K562 (cell line): Measurements from ENCODE around the gene MANF. TPM values are rescaled to one million over a fixed set of nuclear protein-coding genes. Genes with fewer than 3 reads are reported as not detected.

Experiments
- ATAC-seq: fragments of 200-7000 bp; cut with Tn5 transposase; 3 replicates; pipeline ENCODE4 v1.9.1; 2020; ENCODE audit warnings: moderate library complexity
- BruUV-seq: library from RNA; stranded (reverse); fragments of 400-500 nt; replicated peaks from 2 replicates; lab custom pipeline; 2021; lab: Mats Ljungman, UMichigan
- CTCF ChIA-PET: fragments of 300-600 bp; formaldehyde crosslinking; extraction: SDS; loops from one replicate; lab custom pipeline; 2021; ENCODE audit warnings: low intra/inter-chr PET ratio; lab: Yijun Ruan, JAX
- POLR2A ChIA-PET: fragments of 300-600, 350-650 bp; sonication (Branson Sonifier 250); formaldehyde crosslinking; extraction: SDS; loops from one replicate; lab custom pipeline; 2021; ENCODE audit warnings: antibody characterized with exemption, inconsistent platforms; lab: Yijun Ruan, JAX
- DNase-seq, 4 experiments: peaks; one replicate each; pipeline versions ENCODE4 v3.0.0 to v3.0.0-alpha.2; 2011 to 2018; ENCODE audit warnings: low spot score in 3 of 4, mixed read lengths in 3 of 4; ENCODE audit errors: extremely low read depth in 1 of 4
- FAIRE-seq: peaks from 2 replicates; lab custom pipeline; 2011; peaks lifted over from hg19 to GRCh38; lab: Jason Lieb, UNC
- H2AFZ ChIP-seq: 2 replicates; pipeline ENCODE4 v1.6.0; 2011; ENCODE audit warnings: low read depth, low read length, control low read depth, inconsistent platforms
- H3K27ac ChIP-seq: fragments of 200-600 bp; 3 replicates; pipeline ENCODE4 v1.8.0; 2011; ENCODE audit warnings: low read depth, mild to moderate bottlenecking, control low read depth, inconsistent platforms, low read length, moderate library complexity, mixed read lengths; ENCODE audit errors: extremely low read depth
- H3K27me3 ChIP-seq, 2 experiments: fragments of 300-600 bp in 1 of 2; 2 replicates in 1 of 2; 3 replicates in 1 of 2; pipeline versions ENCODE4 v1.6.0 to v1.8.0; 2011; ENCODE audit warnings: inconsistent platforms in 2 of 2, low read length in 2 of 2, mild to moderate bottlenecking in 1 of 2, mixed read lengths in 1 of 2, moderate library complexity in 1 of 2; ENCODE audit not compliant: control insufficient read depth in 2 of 2, insufficient read depth in 2 of 2
- H3K36me3 ChIP-seq: fragments of 300-600 bp; 3 replicates; pipeline ENCODE4 v1.8.0; 2011; ENCODE audit warnings: mild to moderate bottlenecking, low read length, inconsistent platforms; ENCODE audit not compliant: control insufficient read depth, insufficient read depth
- H3K4me1 ChIP-seq, 2 experiments: fragments of 200-600 bp in 1 of 2; replicated peaks in 1 of 2; 2 replicates in 1 of 2; 3 replicates in 1 of 2; pipeline versions ENCODE4 v1.5.1 to v1.8.0; 2011; ENCODE audit warnings: inconsistent platforms in 2 of 2, low read length in 2 of 2, mild to moderate bottlenecking in 1 of 2, mixed read lengths in 1 of 2, moderate library complexity in 1 of 2; ENCODE audit not compliant: control insufficient read depth in 2 of 2, insufficient read depth in 2 of 2
- H3K4me2 ChIP-seq: 2 replicates; pipeline ENCODE4 v1.6.1; 2011; ENCODE audit warnings: low read length, control low read depth, inconsistent platforms, mixed read lengths; ENCODE audit not compliant: insufficient read depth
- H3K4me3 ChIP-seq: fragments of 200-600 bp; sonication (generic), shearing (Covaris generic); 2 replicates; pipeline ENCODE4 v1.5.1; 2016; ENCODE audit warnings: control low read depth, inconsistent platforms
- H3K79me2 ChIP-seq: fragments of 200-600 bp; 3 replicates; pipeline ENCODE4 v1.8.0; 2011; ENCODE audit warnings: low read length, inconsistent platforms; ENCODE audit not compliant: control insufficient read depth, insufficient read depth
- H3K9ac ChIP-seq, 2 experiments: 2 replicates each; pipeline versions ENCODE4 v1.6.0 to v1.6.1; 2011; ENCODE audit warnings: low read depth in 2 of 2, low read length in 2 of 2, control low read depth in 1 of 2, inconsistent platforms in 1 of 2, mild to moderate bottlenecking in 1 of 2, mixed read lengths in 1 of 2; ENCODE audit not compliant: insufficient read depth in 1 of 2
- H3K9me1 ChIP-seq: one replicate; pipeline ENCODE4 v1.6.0; 2011; ENCODE audit warnings: inconsistent platforms, mild to moderate bottlenecking, low read length, moderate library complexity; ENCODE audit not compliant: control insufficient read depth, insufficient read depth
- H3K9me3 ChIP-seq: replicated peaks from 2 replicates; pipeline ENCODE4 v1.5.1; 2011; ENCODE audit warnings: low read depth, low read length, inconsistent platforms; ENCODE audit not compliant: control insufficient read depth, insufficient read depth
- H4K20me1 ChIP-seq: replicated peaks from 2 replicates; pipeline ENCODE4 v1.6.1; 2011; ENCODE audit warnings: low read length, inconsistent platforms, mixed read lengths; ENCODE audit not compliant: control insufficient read depth, insufficient read depth
- DACH1 ChIP-seq: fragments of 450-650 bp; IDR thresholded peaks from 2 replicates; pipeline ENCODE4 v1.6.1; 2018; ENCODE audit not compliant: partially characterized antibody
- ETV5 ChIP-seq: sonication (generic); formaldehyde crosslinking; IDR thresholded peaks from 2 replicates; pipeline ENCODE4 v1.4.0; 2020; ENCODE audit warnings: low read depth, mild to moderate bottlenecking, missing genetic modification reagents
- KLF10 ChIP-seq: fragments of 250-450 bp; sonication (Bioruptor Pico); IDR thresholded peaks from 2 replicates; pipeline ENCODE4 v1.6.1; 2021; ENCODE audit warnings: matching md5 sums
- LARP7 ChIP-seq: fragments of 450-650 bp; IDR thresholded peaks from 2 replicates; pipeline ENCODE4 v1.6.1; 2016
- MBD2 ChIP-seq: sonication (generic); IDR thresholded peaks from 2 replicates; pipeline ENCODE4 v1.6.1; 2016; ENCODE audit warnings: low read depth, borderline replicate concordance
- POLR2AphosphoS2 ChIP-seq: IDR thresholded peaks from 2 replicates; pipeline ENCODE4 v1.6.1; 2012; ENCODE audit warnings: low read length, improper control_type of control experiment
- SAFB2 ChIP-seq: fragments of 200-400 bp; formaldehyde crosslinking; IDR thresholded peaks from 2 replicates; pipeline ENCODE4 v1.6.1; 2018; ENCODE audit warnings: borderline replicate concordance, low read length, low read depth, moderate library complexity; ENCODE audit not compliant: severe bottlenecking
- SLC30A9 ChIP-seq: fragments of 250-450 bp; sonication (Bioruptor Pico); IDR thresholded peaks from 2 replicates; pipeline ENCODE4 v1.8.0; 2022; ENCODE audit warnings: mild to moderate bottlenecking, moderate library complexity
- STAG1 ChIP-seq: sonication (generic); formaldehyde crosslinking; IDR thresholded peaks from 2 replicates; pipeline ENCODE4 v1.5.0; 2020; ENCODE audit warnings: missing genetic modification reagents, borderline replicate concordance
- ZNF395 ChIP-seq: fragments of 200-800 bp; sonication (Bioruptor generic); IDR thresholded peaks from 2 replicates; pipeline ENCODE4 v1.6.1; 2017; ENCODE audit warnings: missing genetic modification characterization, missing compliant biosample characterization
- ZNF695 ChIP-seq: fragments of 450-650 bp; formaldehyde crosslinking; IDR thresholded peaks from 2 replicates; pipeline ENCODE4 v1.4.0; 2020; ENCODE audit warnings: mild to moderate bottlenecking, moderate library complexity
- WGBS: fragments of 100-300 bp; shearing (Covaris generic); methylation state at CpG from one replicate; pipeline ENCODE4 v1.1.6; 2016; ENCODE audit warnings: low coverage, mixed read lengths; ENCODE audit not compliant: insufficient coverage; ENCODE audit errors: missing lambda C conversion rate; 5-methylcytosine and 5-hydroxymethylcytosine counted together
- in situ Hi-C: fragments of 300-500 bp; cut with MboI; formaldehyde crosslinking; loops from 4 replicates; pipeline ENCODE4 v1.15.0; 2018; ENCODE audit warnings: inconsistent platforms, mixed read lengths
- intact Hi-C: fragments of 100-400 bp; cut with micrococcal nuclease; formaldehyde crosslinking; loops from 2 replicates; pipeline ENCODE4 v1.14.2; 2022
- polyA plus RNA-seq, 8 experiments: library from polyadenylated mRNA; depleted of rRNA in 4 of 8; stranded (reverse) in 5 of 8; unstranded in 3 of 8; fragments of >200 nt; fragmentation: Nextera tagmentation in 2 of 8; fragmentation: Illumina TruSeq in 1 of 8; extraction: Ambion mirVana in 2 of 8; extraction: Trizol in 1 of 8; gene quantifications; 2 replicates each; pipeline versions ENCODE4 v1.2.1 to v1.2.3, GENCODE V29; 2011 to 2014; ENCODE audit warnings: inconsistent platforms in 1 of 8, missing spikeins in 1 of 8
- total RNA-seq, 7 experiments: library from RNA; depleted of rRNA in 6 of 7; stranded (reverse); fragments of >200 nt in 6 of 7; fragmentation: Illumina TruSeq in 2 of 7; extraction: Trizol in 2 of 7; gene quantifications; 2 replicates each; pipeline versions ENCODE4 v1.2.1 to v1.2.3, GENCODE V29; 2011 to 2021; ENCODE audit warnings: low replicate concordance in 1 of 7
- TF ChIP-seq, protein P1 (sequence below): fragments of 250-450 bp; sonication (Bioruptor Pico); IDR thresholded peaks from 2 replicates; pipeline ENCODE4 v1.5.0; 2020; ENCODE audit warnings: mild to moderate bottlenecking, borderline replicate concordance
- TF ChIP-seq, protein P2 (sequence below): fragments of 450-650 bp; formaldehyde crosslinking; IDR thresholded peaks from 2 replicates; pipeline ENCODE4 v1.4.0; 2020; ENCODE audit warnings: mild to moderate bottlenecking, moderate library complexity
- TF ChIP-seq, protein P3 (sequence below): fragments of 250-450 bp; sonication (Bioruptor Pico); IDR thresholded peaks from 2 replicates; pipeline ENCODE4 v1.4.0; 2020; ENCODE audit warnings: mild to moderate bottlenecking, moderate library complexity

The MANF gene
- total and polyA plus RNA-seq, 9 of the 15 experiments (the other 6 are each of a cell fraction or from before 2014, with no cell fraction given) = 6.5 to 52.7 (median 42.3) TPM

- Histone ChIP-seq H3K4me2 (no peak overlapping the region), H3K4me1 (no peaks in the 10 kb centered on the region), H3K9me3 (no peaks in the 10 kb centered on the region), H3K27me3 (no peaks in the 10 kb centered on the region; a peak in 1 of 5 replicates), H3K36me3 (no peaks in the 10 kb centered on the region), H3K4me3 (no peak overlapping the region), H3K79me2 (no peaks in the 10 kb centered on the region), H2AFZ (no peak overlapping the region), H3K9ac (no peak overlapping the region), H4K20me1 (no peaks in the 10 kb centered on the region), H3K27ac (no peak overlapping the region), H3K9me1 (no peaks in the 10 kb centered on the region)
- in situ Hi-C loops = no loop called here
- WGBS = 0% methylated on average over 1 of the region's 1 CpG
- POLR2A ChIA-PET = no interaction called here
- FAIRE-seq (no peak), DNase-seq (no peak), ATAC-seq (no peak)
- intact Hi-C loops = no loop called here
- BruUV-seq = no TSS peak
- CTCF ChIA-PET = no interaction called here
- TF ChIP-seq POLR2AphosphoS2 = no peak
- TF ChIP-seq, protein P1, sequence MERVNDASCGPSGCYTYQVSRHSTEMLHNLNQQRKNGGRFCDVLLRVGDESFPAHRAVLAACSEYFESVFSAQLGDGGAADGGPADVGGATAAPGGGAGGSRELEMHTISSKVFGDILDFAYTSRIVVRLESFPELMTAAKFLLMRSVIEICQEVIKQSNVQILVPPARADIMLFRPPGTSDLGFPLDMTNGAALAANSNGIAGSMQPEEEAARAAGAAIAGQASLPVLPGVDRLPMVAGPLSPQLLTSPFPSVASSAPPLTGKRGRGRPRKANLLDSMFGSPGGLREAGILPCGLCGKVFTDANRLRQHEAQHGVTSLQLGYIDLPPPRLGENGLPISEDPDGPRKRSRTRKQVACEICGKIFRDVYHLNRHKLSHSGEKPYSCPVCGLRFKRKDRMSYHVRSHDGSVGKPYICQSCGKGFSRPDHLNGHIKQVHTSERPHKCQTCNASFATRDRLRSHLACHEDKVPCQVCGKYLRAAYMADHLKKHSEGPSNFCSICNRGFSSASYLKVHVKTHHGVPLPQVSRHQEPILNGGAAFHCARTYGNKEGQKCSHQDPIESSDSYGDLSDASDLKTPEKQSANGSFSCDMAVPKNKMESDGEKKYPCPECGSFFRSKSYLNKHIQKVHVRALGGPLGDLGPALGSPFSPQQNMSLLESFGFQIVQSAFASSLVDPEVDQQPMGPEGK = no peak
- no peak for TF ChIP-seq LARP7
- no peak for TF ChIP-seq KLF10 (CRISPR knock-in tag)
- no peak for TF ChIP-seq STAG1 (CRISPR knock-in tag)
- no peak for TF ChIP-seq ZNF395 (CRISPR knock-in tag)
- no peak for TF ChIP-seq SAFB2
- TF ChIP-seq ZNF695 (CRISPR knock-in tag) = no peak
- TF ChIP-seq DACH1 = no peak
- no peak for TF ChIP-seq SLC30A9 (CRISPR knock-in tag)
- TF ChIP-seq ETV5 (CRISPR knock-in tag) = no peak
- no peak for TF ChIP-seq MBD2
- TF ChIP-seq, protein P2, sequence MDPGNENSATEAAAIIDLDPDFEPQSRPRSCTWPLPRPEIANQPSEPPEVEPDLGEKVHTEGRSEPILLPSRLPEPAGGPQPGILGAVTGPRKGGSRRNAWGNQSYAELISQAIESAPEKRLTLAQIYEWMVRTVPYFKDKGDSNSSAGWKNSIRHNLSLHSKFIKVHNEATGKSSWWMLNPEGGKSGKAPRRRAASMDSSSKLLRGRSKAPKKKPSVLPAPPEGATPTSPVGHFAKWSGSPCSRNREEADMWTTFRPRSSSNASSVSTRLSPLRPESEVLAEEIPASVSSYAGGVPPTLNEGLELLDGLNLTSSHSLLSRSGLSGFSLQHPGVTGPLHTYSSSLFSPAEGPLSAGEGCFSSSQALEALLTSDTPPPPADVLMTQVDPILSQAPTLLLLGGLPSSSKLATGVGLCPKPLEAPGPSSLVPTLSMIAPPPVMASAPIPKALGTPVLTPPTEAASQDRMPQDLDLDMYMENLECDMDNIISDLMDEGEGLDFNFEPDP = no peak
- TF ChIP-seq, protein P3, sequence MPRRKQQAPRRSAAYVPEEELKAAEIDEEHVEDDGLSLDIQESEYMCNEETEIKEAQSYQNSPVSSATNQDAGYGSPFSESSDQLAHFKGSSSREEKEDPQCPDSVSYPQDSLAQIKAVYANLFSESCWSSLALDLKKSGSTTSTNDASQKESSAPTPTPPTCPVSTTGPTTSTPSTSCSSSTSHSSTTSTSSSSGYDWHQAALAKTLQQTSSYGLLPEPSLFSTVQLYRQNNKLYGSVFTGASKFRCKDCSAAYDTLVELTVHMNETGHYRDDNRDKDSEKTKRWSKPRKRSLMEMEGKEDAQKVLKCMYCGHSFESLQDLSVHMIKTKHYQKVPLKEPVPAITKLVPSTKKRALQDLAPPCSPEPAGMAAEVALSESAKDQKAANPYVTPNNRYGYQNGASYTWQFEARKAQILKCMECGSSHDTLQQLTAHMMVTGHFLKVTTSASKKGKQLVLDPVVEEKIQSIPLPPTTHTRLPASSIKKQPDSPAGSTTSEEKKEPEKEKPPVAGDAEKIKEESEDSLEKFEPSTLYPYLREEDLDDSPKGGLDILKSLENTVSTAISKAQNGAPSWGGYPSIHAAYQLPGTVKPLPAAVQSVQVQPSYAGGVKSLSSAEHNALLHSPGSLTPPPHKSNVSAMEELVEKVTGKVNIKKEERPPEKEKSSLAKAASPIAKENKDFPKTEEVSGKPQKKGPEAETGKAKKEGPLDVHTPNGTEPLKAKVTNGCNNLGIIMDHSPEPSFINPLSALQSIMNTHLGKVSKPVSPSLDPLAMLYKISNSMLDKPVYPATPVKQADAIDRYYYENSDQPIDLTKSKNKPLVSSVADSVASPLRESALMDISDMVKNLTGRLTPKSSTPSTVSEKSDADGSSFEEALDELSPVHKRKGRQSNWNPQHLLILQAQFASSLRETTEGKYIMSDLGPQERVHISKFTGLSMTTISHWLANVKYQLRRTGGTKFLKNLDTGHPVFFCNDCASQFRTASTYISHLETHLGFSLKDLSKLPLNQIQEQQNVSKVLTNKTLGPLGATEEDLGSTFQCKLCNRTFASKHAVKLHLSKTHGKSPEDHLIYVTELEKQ (CRISPR knock-in tag) = no peak
Measured at GRCh38 chr3:51337666-51338065, 47.4 kb upstream of the MANF start.
